Measurements from ENCODE around the gene CEP104.
"Not testable (repeated sequence)": the region's sequence is repeated elsewhere in the genome, so short reads cannot be mapped to it uniquely, and the experiment has no call there.

The CEP104 gene

GRCh38 chr1:3805038-3805437 is 52.0 kb downstream of the CEP104 start:
- no peak for ATAC-seq
- TF ChIP-seq OSR1 (CRISPR knock-in tag; IDR thresholded peaks at IDR 0.05) (no peak), GLIS3 (CRISPR knock-in tag; IDR thresholded peaks at IDR 0.05) (no peak), SNAI2 (CRISPR knock-in tag; IDR thresholded peaks at IDR 0.05) (no peak), ESRRG (CRISPR knock-in tag; IDR thresholded peaks at IDR 0.05) (no peak), TOX (CRISPR knock-in tag; IDR thresholded peaks at IDR 0.05; ENCODE audit: borderline replicate concordance) (no peak), ZC3H10 (CRISPR knock-in tag; IDR thresholded peaks at IDR 0.05) (no peak), RARB (CRISPR knock-in tag; IDR thresholded peaks at IDR 0.05) (no peak), BACH2 (CRISPR knock-in tag; IDR thresholded peaks at IDR 0.05; ENCODE audit: borderline replicate concordance) (no peak), ISL1 (CRISPR knock-in tag; IDR thresholded peaks at IDR 0.05) (no peak), ZFP3 (CRISPR knock-in tag; IDR thresholded peaks at IDR 0.05) (no peak), CSRNP3 (CRISPR knock-in tag; IDR thresholded peaks at IDR 0.05) (no peak), PPARA (CRISPR knock-in tag; IDR thresholded peaks at IDR 0.05; ENCODE audit: borderline replicate concordance) (no peak), TSHZ2 (CRISPR knock-in tag; IDR thresholded peaks at IDR 0.05) (no peak), ZFP30 (CRISPR knock-in tag; IDR thresholded peaks at IDR 0.05) (no peak), CSDC2 (CRISPR knock-in tag; IDR thresholded peaks at IDR 0.05) (no peak)

GRCh38 chr1:3804627-3804944 is 52.4 kb downstream of the CEP104 start:
- not testable (repeated sequence) for ATAC-seq

GRCh38 chr1:3803905-3804626 is 52.9 kb downstream of the CEP104 start:
- TF ChIP-seq TOX (CRISPR knock-in tag; IDR thresholded peaks at IDR 0.05; ENCODE audit: borderline replicate concordance) (no peak), TSHZ2 (CRISPR knock-in tag; IDR thresholded peaks at IDR 0.05) (no peak), CSRNP3 (CRISPR knock-in tag; IDR thresholded peaks at IDR 0.05) (no peak), GLIS3 (CRISPR knock-in tag; IDR thresholded peaks at IDR 0.05) (no peak), ESRRG (CRISPR knock-in tag; IDR thresholded peaks at IDR 0.05) (no peak), RARB (CRISPR knock-in tag; IDR thresholded peaks at IDR 0.05) (no peak), CREB5 (CRISPR knock-in tag; IDR thresholded peaks at IDR 0.05; ENCODE audit: low read depth) (no peak), ZNF565 (CRISPR knock-in tag; conservative IDR thresholded peaks at IDR 0.05; ENCODE audit: low read depth) (no peak), PPARA (CRISPR knock-in tag; IDR thresholded peaks at IDR 0.05; ENCODE audit: borderline replicate concordance) (no peak), ZFP30 (CRISPR knock-in tag; IDR thresholded peaks at IDR 0.05) (no peak), SNAI2 (CRISPR knock-in tag; IDR thresholded peaks at IDR 0.05) (no peak), PATZ1 (CRISPR knock-in tag; IDR thresholded peaks at IDR 0.05; ENCODE audit: borderline replicate concordance) (no peak), ZNF70 (CRISPR knock-in tag; IDR thresholded peaks at IDR 0.05) (no peak), ZFP3 (CRISPR knock-in tag; IDR thresholded peaks at IDR 0.05) (no peak), ISL1 (CRISPR knock-in tag; IDR thresholded peaks at IDR 0.05) (no peak), CSDC2 (CRISPR knock-in tag; IDR thresholded peaks at IDR 0.05) (no peak), ZNF8 (CRISPR knock-in tag; IDR thresholded peaks at IDR 0.05) (no peak)
- no peak for ATAC-seq

- ATAC-seq: not testable (repeated sequence)
Measured at GRCh38 chr1:3800795-3801194, 56.2 kb downstream of the CEP104 start.
